D721Med (cell line): ENCODE measurements around the gene GABRG3.

Experiments
- DNase-seq: peaks from one replicate; pipeline ENCODE4 v3.0.0; 2011; ENCODE audit warnings: low spot score; ENCODE audit not compliant: insufficient read length
- FAIRE-seq: peaks from 2 replicates; lab custom pipeline; 2011; peaks lifted over from hg19 to GRCh38; lab: Jason Lieb, UNC
- TF ChIP-seq, protein P1 (sequence below): IDR thresholded peaks from 2 replicates; pipeline ENCODE4 v1.5.1; 2012; ENCODE audit warnings: mild to moderate bottlenecking, control low read depth; ENCODE audit not compliant: insufficient read depth; ENCODE audit errors: missing control alignments

The GABRG3 gene

DNA sequence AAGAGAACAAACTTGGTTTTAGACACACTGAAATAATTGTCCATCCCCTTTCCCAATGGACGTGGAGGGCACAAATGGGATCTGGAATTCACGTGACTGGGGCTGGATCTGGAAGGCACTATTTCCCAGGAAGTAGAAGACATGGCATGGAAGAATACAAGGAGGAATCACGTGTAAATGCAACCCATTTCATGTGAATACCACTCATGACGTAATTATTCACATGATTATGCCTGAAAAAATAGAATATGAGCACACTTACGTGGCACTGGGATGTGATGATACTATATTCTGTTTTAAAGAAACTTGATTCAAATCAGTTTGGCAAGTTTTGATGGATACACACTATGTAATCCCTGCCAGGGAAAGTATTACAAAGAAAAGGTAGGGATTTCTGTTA lies 477.3 kb downstream of the GABRG3 start:
- no peak for FAIRE-seq
- TF ChIP-seq, protein P1, sequence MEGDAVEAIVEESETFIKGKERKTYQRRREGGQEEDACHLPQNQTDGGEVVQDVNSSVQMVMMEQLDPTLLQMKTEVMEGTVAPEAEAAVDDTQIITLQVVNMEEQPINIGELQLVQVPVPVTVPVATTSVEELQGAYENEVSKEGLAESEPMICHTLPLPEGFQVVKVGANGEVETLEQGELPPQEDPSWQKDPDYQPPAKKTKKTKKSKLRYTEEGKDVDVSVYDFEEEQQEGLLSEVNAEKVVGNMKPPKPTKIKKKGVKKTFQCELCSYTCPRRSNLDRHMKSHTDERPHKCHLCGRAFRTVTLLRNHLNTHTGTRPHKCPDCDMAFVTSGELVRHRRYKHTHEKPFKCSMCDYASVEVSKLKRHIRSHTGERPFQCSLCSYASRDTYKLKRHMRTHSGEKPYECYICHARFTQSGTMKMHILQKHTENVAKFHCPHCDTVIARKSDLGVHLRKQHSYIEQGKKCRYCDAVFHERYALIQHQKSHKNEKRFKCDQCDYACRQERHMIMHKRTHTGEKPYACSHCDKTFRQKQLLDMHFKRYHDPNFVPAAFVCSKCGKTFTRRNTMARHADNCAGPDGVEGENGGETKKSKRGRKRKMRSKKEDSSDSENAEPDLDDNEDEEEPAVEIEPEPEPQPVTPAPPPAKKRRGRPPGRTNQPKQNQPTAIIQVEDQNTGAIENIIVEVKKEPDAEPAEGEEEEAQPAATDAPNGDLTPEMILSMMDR = no peak
- DNase-seq = no peak

DNA sequence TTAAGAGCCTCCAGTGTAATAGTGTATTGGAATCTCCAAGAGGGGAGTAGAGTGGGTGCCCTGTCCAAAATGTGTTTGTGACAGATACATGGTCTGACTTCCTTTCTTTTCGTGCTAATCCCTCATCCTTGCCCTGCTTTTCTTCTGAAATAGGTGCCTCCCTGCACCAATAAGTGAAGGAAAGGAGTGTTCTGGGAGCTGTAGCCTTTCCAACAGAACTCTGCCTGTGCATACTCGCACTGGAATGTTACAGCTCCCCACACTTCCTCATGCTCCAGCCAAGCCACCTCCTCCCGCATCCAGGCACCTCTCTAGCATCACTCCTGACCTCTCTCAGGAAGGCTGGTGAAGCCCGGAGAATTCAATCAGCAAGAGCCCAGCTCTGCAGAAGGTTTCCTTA lies 478.0 kb downstream of the GABRG3 start:
- no peak for FAIRE-seq
- TF ChIP-seq, protein P1 = no peak

DNA sequence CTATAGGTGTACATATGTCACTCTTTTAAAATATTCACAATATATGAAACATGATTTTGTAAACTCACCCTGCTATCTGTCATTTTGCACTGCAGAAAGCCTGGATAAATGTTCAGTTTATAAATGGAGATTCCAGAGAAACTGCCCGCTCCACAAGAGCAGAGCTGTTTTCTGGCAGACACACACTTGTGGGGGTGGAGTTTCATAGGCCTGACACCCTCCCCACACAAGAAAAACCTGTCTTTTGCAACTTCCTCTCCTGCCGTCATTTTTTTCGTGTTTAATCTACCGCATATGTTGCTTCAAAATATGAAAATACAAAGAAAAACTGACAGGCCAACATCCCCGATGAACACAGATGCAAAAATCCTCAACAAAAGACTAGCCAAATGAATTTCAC lies 479.0 kb downstream of the GABRG3 start:
- FAIRE-seq (no peak), DNase-seq (no peak)
- TF ChIP-seq, protein P1 = no peak

More for the DNA sequence above, 478.0 kb downstream of the GABRG3 start:
- DNase-seq = no peak

DNA sequence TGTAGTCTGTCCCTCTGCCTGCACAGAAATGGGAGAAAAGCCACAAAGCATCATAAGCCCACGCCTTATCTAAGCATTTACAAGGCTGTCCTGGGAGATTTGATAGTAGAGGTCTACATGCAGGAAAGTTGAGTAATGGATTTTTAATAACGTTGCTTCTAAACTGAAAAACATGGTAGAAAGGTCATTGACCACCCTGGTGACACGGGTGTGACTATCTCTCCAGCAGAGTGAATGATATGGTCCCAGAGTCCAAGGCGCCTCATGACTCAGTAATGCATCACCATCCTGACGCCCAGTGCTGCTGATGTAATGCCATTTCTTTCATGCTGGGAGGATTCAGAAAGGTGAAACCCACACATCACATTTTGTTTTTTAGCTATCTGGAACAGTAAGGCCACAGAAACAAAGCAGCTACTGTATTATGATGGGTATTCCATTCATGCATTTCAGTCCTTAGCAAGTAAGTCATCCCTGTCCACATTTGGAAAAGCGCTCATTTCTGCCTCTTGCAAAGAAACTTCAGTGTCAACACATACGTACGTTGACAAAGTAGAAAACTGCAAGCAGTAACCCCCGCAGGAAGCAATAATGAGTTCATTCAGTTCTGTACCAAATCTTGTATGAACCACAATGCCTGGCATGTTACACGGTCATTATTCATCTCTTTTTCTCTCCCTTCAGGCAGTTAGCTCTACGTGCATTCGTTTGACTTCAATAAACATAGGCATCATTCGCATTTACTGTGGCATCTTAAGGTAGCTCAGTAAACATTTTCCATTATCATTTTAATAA lies 483.5 kb downstream of the GABRG3 start:
- TF ChIP-seq, protein P1 = no peak
- FAIRE-seq (no peak), DNase-seq (no peak)

DNA sequence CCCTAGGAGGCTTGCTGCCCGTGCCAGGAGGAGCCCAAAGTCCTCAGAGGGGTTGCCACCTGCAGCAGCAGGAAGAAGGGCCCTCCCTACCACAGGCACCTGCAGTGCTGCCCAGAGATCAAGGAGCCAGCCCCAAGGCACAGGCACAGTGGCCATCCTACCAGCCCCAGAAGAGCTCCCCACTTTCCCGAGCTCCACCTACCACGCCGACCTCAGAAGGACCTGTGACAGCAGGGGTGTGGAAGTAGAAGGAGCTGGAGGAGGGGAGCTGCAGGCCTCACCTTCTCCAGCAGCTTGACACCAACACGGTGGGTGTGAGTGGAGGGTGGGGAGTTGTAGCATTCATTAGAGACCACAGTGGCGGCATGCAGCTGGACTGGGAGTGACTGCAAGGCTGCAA lies 485.8 kb downstream of the GABRG3 start:
- FAIRE-seq = no peak
- no peak for DNase-seq
- TF ChIP-seq, protein P1 = no peak

DNA sequence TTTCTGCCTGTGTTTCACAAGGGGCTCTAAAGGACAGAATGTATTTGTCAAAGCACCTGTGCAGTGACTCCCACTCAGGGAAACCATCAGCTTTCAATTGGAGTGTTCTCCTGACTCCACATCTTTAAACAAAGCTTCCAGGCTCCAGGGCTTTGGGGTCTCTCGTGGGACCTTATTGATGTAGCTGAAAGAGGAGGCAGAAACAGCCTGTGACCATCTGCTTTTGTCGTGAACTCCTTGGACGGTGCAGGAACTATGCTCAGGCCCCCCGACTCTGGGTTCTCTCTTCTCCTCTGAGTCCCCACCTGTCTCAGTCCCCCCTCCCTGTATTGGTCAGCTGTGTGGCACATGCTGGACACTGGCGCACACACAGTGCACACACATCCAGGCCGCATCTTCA lies 486.8 kb downstream of the GABRG3 start:
- FAIRE-seq = no peak
- TF ChIP-seq, protein P1 = no peak
- DNase-seq = no peak
